Frontal cortex (tissue), 4 donors: ENCODE measurements around the gene PNISR. TPM values are rescaled to one million over a fixed set of nuclear protein-coding genes. Genes with fewer than 3 reads are reported as not detected.
"Not testable (repeated sequence)": the region's sequence is repeated elsewhere in the genome, so short reads cannot be mapped to it uniquely, and the experiment has no call there.

Experiments used
- DNase-seq, 2 donors: peaks; one replicate each; pipeline ENCODE4 v3.0.0; 2012; ENCODE audit warnings: low spot score in 2 of 2
- FAIRE-seq: peaks from 2 replicates; lab custom pipeline; 2012; peaks lifted over from hg19 to GRCh38; lab: Jason Lieb, UNC
- total RNA-seq: library from RNA; depleted of rRNA; stranded (reverse); fragments of >200 nt; gene quantifications from one replicate; pipeline ENCODE4 v1.2.3, GENCODE V29; 2014
- donor health status: control.
- donor health status: control.
- donor health status: control.

Gene PNISR, protein sequence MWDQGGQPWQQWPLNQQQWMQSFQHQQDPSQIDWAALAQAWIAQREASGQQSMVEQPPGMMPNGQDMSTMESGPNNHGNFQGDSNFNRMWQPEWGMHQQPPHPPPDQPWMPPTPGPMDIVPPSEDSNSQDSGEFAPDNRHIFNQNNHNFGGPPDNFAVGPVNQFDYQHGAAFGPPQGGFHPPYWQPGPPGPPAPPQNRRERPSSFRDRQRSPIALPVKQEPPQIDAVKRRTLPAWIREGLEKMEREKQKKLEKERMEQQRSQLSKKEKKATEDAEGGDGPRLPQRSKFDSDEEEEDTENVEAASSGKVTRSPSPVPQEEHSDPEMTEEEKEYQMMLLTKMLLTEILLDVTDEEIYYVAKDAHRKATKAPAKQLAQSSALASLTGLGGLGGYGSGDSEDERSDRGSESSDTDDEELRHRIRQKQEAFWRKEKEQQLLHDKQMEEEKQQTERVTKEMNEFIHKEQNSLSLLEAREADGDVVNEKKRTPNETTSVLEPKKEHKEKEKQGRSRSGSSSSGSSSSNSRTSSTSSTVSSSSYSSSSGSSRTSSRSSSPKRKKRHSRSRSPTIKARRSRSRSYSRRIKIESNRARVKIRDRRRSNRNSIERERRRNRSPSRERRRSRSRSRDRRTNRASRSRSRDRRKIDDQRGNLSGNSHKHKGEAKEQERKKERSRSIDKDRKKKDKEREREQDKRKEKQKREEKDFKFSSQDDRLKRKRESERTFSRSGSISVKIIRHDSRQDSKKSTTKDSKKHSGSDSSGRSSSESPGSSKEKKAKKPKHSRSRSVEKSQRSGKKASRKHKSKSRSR
- 90.9 TPM for total RNA-seq

DNA sequence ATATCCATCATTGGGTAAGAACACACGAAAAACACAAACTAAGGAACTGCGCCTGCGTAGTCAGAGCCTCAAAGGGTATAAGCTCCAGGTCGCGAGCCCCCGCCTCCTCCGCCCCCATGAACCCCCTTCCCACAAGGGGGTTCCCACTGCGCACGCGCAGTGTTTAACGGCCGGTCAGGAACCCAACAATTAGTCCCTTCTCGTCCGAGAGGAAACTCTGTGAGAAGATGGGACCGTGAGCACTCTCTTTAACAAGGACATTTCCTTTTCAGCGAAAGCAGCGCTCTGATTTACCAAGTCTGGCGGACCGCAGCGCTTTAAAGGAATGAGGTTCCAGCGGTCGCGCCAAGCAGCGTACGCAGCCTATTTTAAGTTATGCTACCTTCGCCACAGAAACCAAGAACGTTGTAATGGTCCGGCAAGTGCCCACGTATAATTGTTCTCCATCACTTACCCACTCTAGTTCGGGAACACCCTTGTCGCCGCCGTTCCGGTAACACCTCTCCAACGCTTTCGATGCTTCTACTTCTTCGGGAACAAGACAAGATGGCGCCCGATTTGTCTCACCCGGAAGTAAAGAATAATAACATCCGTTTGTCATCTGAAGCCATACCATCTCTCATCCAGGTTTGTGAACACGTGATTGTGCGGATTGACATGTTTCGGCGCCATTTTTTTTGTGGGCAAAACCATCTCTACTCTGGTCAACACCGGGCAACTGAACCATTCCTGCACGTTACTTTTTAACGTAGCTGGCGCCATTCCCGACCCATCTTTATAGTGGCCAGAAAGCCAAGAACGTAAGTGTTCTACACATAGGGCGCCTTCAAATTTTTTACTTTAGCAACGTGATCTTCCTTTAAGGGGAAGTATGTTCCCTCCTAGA, at the start of gene PNISR:
PNISR (minus strand) TSS at position 548 of the 886 bp plus-strand sequence. CDS start 10,649 bp downstream, outside the sequence.
- FAIRE-seq, result peak; percentile 79
- peak; percentile 62 to 64 for DNase-seq

DNA sequence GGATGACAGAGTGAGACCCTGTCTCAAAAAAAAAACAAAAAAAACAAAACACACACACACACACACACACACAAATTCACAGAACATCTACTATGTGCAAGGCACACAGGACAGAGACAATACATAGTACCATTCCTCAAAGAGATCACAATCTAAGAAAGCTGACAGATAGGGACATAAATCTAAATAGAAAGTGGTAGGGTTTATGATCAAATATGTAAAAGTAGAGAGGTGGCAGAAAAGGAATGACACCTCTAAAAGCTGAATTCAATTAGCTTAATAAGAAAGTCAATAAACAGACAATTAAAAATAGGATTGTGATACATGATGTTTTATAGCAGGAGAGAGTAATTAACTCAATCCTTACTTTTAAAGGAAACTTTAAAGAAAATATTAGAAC, 48.6 kb upstream of the PNISR start:
- DNase-seq (no peak), FAIRE-seq (no peak)

DNA sequence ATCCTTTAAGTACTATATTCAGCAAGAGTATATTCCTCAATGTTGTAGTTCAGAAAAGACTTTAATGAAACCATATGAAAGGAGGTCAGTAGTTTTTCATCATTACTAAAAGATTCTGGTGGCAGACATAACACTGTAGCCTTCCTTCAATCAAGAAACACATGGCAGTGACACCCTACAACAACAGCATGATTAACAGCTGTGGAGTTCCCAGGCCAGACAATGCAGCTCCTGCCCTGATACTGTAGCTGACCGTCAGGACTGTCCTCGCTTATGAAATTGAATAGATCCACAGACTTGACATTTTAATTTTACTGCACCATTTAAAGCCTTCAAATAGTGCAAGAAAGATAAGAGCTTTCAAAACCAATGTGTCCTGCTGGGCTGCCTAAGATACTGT, 46.5 kb upstream of the PNISR start:
- no peak for DNase-seq
- no peak for FAIRE-seq

DNA sequence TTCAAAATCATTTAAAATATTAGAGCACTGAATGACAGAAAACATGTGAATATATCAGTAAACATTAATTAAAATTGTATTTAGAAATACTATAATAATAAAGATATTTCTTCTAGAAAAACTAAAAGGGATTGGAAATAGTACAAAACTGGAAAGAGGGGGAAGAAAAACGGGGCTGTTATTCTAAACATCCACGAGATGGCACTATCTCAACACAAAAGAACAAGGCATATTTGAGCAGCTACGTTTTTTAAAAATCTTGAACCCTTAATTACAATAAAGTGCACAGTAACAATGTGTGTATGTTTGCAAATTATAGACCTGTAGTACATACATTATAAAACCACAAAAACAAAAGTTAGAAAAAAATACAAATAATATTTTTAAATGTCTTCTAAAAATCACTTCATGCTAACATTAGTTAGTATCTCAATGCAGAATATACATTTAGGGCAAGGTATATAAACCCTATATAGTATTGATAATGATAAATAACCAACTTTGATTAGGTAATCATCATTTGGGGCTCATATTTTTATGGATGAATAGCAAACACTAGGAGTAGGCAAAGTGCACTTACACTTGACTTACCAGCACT, 42.5 kb upstream of the PNISR start:
- DNase-seq (peak; percentile 10 to 16), FAIRE-seq (peak; percentile 96)

DNA sequence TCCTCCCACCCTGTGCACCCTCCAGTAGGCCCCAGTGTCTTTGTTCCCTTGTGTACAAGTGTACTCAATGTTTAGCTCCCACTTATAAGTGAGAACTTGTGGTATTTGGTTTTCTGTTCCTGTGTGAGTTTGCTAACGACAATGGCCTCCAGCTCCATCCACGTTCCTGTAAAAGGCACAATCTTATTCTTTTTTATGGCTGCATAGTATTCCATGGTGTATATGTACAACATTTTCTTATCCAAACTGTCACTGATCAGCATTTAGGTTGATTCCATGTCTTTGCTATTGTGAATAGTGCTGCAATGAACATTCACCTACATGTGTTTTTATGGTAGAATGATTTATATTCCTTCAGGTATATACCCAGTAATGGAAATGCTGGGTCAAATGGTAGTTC, 34.0 kb upstream of the PNISR start:
- not testable (repeated sequence) for FAIRE-seq, DNase-seq

DNA sequence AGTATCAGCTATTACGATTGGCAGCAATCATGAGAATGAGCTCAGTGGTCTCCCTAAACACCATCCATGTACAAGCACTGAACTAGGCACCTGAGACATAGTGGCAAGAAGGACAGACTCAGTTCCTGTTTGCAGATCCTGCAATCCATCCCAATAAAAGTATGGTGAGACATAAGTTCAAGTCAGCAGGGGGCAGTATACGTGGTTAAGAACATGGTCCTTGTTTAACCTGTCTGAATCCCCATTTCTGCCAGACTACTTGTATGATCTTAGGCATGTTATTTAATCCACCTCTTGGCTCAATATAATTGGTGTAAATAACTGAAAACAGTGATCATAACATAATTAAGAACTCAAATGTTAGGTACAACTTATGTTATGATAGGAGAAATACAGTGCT, 33.2 kb upstream of the PNISR start:
- FAIRE-seq, result no peak

DNA sequence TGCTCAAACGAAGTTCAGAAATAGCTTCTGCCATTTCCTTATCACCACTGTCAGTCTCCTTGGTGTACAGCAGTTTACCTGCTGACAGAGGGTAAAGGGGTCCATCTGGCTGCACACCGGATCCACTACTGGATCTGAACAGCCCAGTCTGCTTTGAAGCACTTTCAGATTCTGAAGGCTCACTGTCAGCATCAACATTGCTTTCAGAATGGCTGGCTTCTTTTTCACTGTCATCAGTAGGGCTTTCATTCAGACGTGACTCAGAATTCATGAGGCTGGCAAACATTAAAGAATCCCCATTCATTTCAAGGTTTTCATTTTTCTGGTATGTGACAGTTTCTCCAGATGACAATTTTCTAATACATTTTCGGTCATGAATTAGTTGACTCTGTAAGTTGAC, 21.0 kb upstream of the PNISR start:
- DNase-seq (peak in 1 of 2 donors; percentile 7), FAIRE-seq (no peak)

More for the DNA sequence above, 33.2 kb upstream of the PNISR start:
- DNase-seq, result no peak

DNA sequence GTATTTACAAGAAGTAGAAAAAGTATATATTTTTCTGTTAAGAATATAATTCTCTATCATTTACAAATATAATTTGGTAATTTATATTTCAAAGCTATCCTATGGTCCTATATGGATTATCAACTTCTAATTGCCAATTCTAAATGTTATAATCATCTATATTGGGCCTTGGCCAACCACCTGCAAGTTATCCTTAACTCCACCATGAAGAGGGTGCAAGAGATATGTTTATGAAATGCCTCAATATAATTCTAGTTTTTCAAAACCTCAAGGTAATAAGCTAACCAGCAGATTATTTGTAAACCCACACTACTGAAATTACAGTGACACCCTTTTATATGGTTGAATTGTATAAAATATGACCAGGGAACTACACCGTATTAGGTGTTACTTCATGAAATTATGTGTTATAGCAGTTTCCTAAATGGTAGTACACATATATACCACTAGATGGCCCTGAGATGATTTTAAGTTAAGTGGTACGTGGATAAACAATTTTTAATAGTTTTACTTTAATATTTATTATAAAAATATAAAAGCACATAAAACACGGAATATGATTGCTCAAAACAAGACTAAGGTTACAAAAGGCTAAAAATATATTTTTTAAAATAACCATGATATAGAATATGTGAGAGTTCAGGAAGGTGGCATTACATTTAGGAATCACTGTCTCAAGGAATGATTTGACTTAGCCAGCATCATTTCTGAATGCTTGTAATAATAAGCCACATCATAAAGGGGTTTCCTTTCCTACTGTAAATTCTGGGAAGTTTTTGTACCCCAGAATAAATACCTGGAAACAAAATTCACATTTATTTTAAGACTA, 9.8 kb upstream of the PNISR start:
- peak in 1 of 2 donors; percentile 14 for DNase-seq
- peak; percentile 90 for FAIRE-seq

DNA sequence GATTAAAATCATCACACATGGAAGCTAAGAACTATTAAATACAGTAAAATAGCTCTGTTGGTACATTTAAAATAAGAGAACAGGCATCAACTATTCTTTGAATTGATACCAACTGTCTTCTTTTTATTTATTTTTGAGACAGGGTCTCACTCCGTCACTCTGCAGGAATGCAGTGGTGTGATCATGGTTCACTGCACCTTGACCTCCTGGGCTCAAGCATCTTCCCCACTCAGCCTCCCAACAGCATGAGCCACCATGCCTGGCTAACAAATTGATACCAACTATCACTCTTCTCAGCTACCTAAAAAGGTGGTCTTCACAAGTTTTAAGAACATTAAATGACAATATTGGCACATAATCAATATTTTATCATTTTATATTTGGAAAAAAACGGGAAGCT, 7.8 kb upstream of the PNISR start:
- no peak for FAIRE-seq
- DNase-seq, result no peak

DNA sequence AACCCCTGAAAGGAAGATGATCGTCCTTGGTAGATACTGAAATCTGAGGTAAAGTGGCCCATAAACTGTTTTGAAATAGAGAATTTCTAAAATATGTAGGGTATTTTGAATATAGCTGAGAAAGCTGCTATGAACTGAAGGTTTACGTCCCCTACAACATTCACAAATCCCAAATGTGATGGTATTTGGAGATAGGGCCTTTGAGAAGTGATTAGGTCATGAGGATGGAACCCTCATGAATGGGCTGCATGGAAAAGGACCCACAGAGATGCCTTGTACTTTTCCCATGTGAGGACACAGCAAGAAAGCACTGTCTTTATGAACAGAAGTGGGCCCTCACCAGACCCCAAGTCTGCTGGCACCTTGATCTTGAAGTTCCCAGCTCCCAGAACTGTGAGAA, 6.8 kb upstream of the PNISR start:
- FAIRE-seq (no peak), DNase-seq (no peak)

DNA sequence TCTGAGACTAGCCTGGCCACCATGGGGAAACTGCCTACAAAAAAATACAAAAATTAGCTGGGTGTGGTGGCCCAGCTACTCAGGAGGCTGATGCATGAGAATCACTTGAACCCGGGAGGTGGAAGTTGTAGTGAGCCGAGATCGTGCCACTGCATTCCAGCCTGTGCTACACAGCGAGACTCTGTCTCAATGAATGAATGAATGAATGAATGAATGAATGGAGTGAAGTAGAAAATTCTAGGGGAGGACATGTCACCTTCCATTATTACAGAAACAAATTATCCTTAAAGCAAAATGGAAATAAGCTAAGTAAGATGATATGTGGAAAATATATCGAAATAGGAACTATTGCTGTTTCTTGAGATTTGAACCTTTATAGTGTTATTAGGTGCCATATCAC, 2.9 kb upstream of the PNISR start:
- no peak for DNase-seq
- no peak for FAIRE-seq

DNA sequence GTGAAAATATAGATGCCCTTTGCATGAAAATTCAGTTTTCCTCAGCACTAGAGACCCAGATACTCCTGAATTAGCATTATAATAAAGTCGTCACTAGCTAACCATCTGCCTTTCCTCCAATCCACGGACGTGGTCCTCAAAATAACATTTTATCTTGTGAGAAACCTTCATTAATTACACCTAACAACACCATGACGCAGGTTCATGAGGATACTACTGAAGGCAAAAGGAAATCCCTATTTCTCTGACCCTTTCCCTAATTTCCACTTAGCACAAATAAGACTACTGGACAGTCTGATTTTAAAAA, 1.3 kb upstream of the PNISR start:
- no peak for DNase-seq
- FAIRE-seq, result no peak

DNA sequence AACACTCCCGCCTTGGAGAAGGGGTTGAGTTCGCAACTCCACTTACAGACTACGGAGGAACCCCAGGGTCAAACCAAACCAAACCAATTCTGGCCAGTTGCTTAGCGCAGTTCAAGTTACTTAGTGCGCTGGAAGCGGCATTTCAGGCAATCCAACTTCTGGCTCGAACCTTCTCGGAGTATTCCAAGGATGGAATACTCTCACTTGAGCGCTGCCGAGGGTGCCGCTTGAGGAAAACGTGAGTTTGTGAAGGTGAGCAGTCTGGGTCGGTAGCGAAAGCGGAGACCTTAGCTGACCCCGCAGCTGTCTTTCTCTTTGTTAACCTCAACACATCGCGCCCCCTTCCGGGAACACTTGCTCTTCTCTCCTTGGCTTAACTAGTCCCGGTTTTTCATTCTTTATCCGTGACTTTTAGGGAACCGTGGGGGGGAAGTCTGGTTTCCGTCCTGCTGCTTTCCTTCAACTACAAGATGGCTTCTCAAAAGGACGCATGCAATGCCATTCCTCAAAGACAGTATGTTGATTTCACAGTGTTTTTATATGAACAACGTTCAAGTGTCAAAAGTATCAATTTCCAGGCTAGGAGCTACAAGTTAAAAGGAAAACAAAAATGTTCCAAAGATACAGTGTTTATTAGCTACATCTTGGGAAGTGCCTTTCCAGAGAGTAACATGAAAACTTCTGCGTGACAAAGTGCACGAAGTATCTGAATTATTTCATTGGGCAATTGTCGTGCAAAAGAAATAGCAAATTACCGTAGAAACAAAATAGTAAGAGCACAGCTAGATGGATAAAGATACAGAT, 741 bp upstream of the PNISR start:
- FAIRE-seq, result no peak
- peak; percentile 8 to 32 for DNase-seq

DNA sequence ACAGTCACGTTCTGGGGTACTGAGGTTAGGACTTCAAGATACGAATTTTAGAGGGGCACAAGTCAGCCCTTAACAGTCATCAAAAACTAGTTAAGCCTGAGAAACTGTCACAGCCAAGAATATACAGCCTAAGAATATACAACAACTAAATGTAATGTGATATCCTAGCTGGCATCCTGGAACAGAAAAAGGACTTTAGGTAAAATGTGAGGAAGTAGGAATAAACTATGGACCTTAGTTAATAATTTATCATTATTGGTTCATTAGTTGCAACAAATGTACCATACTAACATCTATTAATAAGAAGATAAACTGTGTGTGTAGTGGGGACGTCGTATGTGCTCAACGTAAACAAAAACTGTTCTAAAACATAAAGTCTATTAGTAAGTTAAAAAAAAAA, 1.1 kb downstream of the PNISR start:
- DNase-seq (no peak), FAIRE-seq (no peak)

DNA sequence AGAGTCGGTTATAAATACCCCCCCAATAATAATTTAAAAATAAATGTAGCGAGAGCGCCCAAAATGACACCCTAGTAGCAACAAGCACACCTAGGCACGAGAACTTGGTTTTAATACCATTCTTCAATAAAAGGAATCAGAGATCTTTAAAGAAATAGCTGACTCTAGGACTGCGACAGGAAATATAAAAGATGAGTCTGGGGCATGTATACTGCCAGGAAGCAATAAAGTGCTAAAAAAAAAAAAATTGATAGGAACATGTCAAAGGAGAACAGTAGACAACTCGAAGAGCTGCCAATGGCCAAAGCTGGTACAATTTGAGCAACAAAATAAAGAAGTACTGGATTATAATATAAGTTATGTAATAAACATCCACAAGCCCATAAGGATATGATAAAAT, 2.2 kb downstream of the PNISR start:
- no peak for DNase-seq
- FAIRE-seq, result no peak

DNA sequence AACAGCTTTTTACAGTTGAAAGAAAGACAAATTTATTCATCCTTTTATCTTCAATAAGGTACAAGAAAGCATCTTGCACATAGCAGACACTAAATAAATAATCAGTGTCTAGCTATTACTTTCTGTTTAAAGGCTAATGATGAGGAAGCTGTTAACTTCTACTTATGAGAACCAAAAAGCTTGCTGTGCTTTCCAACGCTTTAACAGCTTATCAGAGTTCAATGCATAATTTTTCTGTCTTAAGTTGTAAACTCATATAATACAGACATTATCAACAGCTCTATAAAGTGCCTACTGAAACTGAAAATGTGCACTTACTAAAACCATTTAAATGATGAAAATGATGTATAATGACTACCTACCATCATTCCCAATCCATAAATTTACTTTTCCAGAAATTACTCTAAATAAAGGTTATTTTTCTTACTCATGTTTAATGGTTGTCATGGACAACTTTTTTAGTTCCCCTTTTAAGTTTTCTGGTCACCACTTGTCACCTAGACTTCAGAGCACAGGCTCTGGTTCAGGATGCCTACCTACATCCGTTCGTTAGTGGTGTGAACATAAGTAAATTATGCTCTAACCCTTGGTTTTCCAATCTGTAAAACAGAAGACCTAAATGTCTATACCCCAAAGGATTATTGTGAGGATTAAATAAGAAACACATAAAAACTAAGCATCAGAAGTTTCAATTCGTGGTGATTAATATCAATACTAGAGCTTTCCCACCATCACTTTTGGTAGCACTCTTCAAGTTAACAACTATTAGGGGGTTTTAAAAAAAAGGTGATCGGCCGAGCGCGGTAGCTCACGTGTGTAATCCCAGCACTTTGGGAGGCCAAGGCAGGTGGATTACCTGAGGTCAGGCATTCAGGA, 8.0 kb downstream of the PNISR start:
- FAIRE-seq, result no peak
- no peak for DNase-seq

DNA sequence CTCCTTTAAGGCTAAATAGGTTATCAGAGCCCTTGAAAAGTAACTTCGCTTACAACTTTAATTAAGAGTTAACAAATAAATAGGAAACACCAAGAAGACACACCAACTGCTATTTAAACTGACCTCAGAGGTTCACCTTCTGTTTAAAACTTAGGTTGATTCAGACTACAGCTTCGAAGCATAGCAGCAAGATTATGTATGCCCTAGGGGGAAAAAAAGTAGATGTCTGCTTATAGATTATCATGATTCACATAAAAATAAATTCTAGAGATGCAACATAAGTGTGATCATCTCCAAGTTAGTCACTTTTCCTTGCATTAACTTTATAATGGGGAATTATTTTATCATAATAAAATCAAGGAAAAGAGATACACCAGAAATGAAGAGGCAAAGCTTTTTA, 8.9 kb downstream of the PNISR start:
- DNase-seq (no peak), FAIRE-seq (no peak)
